ENCODE results near the gene GPC6.

GPC6 gene

GRCh38 chr13:94173312-94173854, 946.8 kb downstream of the GPC6 start:
- Histone ChIP-seq H3K23ac (ENCODE audit: low read length in 2 of 2) (no peak overlapping the region), H3K36me3 (ENCODE audit: control insufficient read depth in 1 of 2, insufficient read depth in 2 of 2, low read depth in 1 of 2, low read length in 2 of 2) (no peaks in the 10 kb centered on the region), H3K4me2 (ENCODE audit: low read length, poor library complexity, severe bottlenecking) (no peak overlapping the region), H3K4ac (ENCODE audit: low read depth in 1 of 2, low read length in 2 of 2) (peak overlapping the region in 1 of 2 experiments; percentile 56), H3K9ac (ENCODE audit: low read length) (no peak overlapping the region), H3K18ac (ENCODE audit: low read depth in 1 of 2, low read length in 2 of 2) (no peak overlapping the region), H2BK5ac (ENCODE audit: low read depth, low read length, poor library complexity, severe bottlenecking) (no peak overlapping the region), H3K27ac (ENCODE audit: low read length, poor library complexity, severe bottlenecking) (no peak overlapping the region), H3K14ac (ENCODE audit: low read length in 2 of 2) (no peak overlapping the region), H3K4me1 (ENCODE audit: control insufficient read depth, insufficient read depth, low read depth, low read length) (peaks cover 1% of the 10 kb centered on the region), H2BK15ac (ENCODE audit: low read depth, poor library complexity, severe bottlenecking) (no peak overlapping the region), H4K91ac (ENCODE audit: low read length) (no peak overlapping the region), H4K8ac (ENCODE audit: low read length) (no peak overlapping the region), H2BK12ac (ENCODE audit: low read length in 2 of 2) (peak overlapping the region in 1 of 2 experiments; percentile 23), H3K27me3 (ENCODE audit: control insufficient read depth in 1 of 2, insufficient read depth in 1 of 2, low read length in 2 of 2) (no peaks in the 10 kb centered on the region), H2BK120ac (ENCODE audit: low read depth, low read length) (no peak overlapping the region), H3K4me3 (ENCODE audit: insufficient read depth in 1 of 2, low read depth in 1 of 2, low read length in 2 of 2) (no peak overlapping the region), H2AK5ac (ENCODE audit: low read length, severe bottlenecking) (no peak overlapping the region), H3K79me1 (replicated peaks; ENCODE audit: low read length, poor library complexity, severe bottlenecking) (no peaks in the 10 kb centered on the region), H3K9me3 (ENCODE audit: control insufficient read depth, low read length) (no peaks in the 10 kb centered on the region), H2AFZ (ENCODE audit: low read depth, low read length) (no peak overlapping the region)
- WGBS, result 46% methylated on average over 2 of the region's 4 CpGs
- peak; percentile 79 for DNase-seq

GRCh38 chr13:94174009-94174408, 947.4 kb downstream of the GPC6 start:
- Histone ChIP-seq H3K79me1 (replicated peaks; ENCODE audit: low read length, poor library complexity, severe bottlenecking) (no peaks in the 10 kb centered on the region), H2AFZ (ENCODE audit: low read depth, low read length) (no peak overlapping the region), H3K18ac (ENCODE audit: low read depth in 1 of 2, low read length in 2 of 2) (no peak overlapping the region), H3K14ac (ENCODE audit: low read length in 2 of 2) (no peak overlapping the region), H3K36me3 (ENCODE audit: control insufficient read depth in 1 of 2, insufficient read depth in 2 of 2, low read depth in 1 of 2, low read length in 2 of 2) (no peaks in the 10 kb centered on the region), H3K4me2 (ENCODE audit: low read length, poor library complexity, severe bottlenecking) (no peak overlapping the region), H4K91ac (ENCODE audit: low read length) (no peak overlapping the region), H3K23ac (ENCODE audit: low read length in 2 of 2) (no peak overlapping the region), H3K27me3 (ENCODE audit: control insufficient read depth in 1 of 2, insufficient read depth in 1 of 2, low read length in 2 of 2) (no peaks in the 10 kb centered on the region), H3K4ac (ENCODE audit: low read depth in 1 of 2, low read length in 2 of 2) (no peak overlapping the region), H3K27ac (ENCODE audit: low read length, poor library complexity, severe bottlenecking) (no peak overlapping the region), H3K9ac (ENCODE audit: low read length) (no peak overlapping the region), H2BK12ac (ENCODE audit: low read length in 2 of 2) (no peak overlapping the region), H2BK5ac (ENCODE audit: low read depth, low read length, poor library complexity, severe bottlenecking) (no peak overlapping the region), H3K9me3 (ENCODE audit: control insufficient read depth, low read length) (no peaks in the 10 kb centered on the region), H2BK15ac (ENCODE audit: low read depth, poor library complexity, severe bottlenecking) (no peak overlapping the region), H3K4me3 (ENCODE audit: insufficient read depth in 1 of 2, low read depth in 1 of 2, low read length in 2 of 2) (no peak overlapping the region), H4K8ac (ENCODE audit: low read length) (no peak overlapping the region), H2AK5ac (ENCODE audit: low read length, severe bottlenecking) (no peak overlapping the region), H2BK120ac (ENCODE audit: low read depth, low read length) (no peak overlapping the region), H3K4me1 (ENCODE audit: control insufficient read depth, insufficient read depth, low read depth, low read length) (peaks cover 1% of the 10 kb centered on the region)
- no peak for DNase-seq

- Histone ChIP-seq H3K9me3 (ENCODE audit: control insufficient read depth, low read length) (no peaks in the 10 kb centered on the region), H4K91ac (ENCODE audit: low read length) (no peak overlapping the region), H3K18ac (ENCODE audit: low read depth in 1 of 2, low read length in 2 of 2) (no peak overlapping the region), H3K27ac (ENCODE audit: low read length, poor library complexity, severe bottlenecking) (no peak overlapping the region), H2BK15ac (ENCODE audit: low read depth, poor library complexity, severe bottlenecking) (no peak overlapping the region), H2BK120ac (ENCODE audit: low read depth, low read length) (no peak overlapping the region), H3K27me3 (ENCODE audit: control insufficient read depth in 1 of 2, insufficient read depth in 1 of 2, low read length in 2 of 2) (no peaks in the 10 kb centered on the region), H2AFZ (ENCODE audit: low read depth, low read length) (no peak overlapping the region), H3K14ac (ENCODE audit: low read length in 2 of 2) (no peak overlapping the region), H3K36me3 (ENCODE audit: control insufficient read depth in 1 of 2, insufficient read depth in 2 of 2, low read depth in 1 of 2, low read length in 2 of 2) (no peaks in the 10 kb centered on the region), H2BK12ac (ENCODE audit: low read length in 2 of 2) (peak overlapping the region in 1 of 2 experiments; percentile 38), H3K79me1 (replicated peaks; ENCODE audit: low read length, poor library complexity, severe bottlenecking) (no peaks in the 10 kb centered on the region), H3K4ac (ENCODE audit: low read depth in 1 of 2, low read length in 2 of 2) (no peak overlapping the region), H2AK5ac (ENCODE audit: low read length, severe bottlenecking) (no peak overlapping the region), H2BK5ac (ENCODE audit: low read depth, low read length, poor library complexity, severe bottlenecking) (no peak overlapping the region), H3K4me3 (ENCODE audit: insufficient read depth in 1 of 2, low read depth in 1 of 2, low read length in 2 of 2) (no peak overlapping the region), H3K4me2 (ENCODE audit: low read length, poor library complexity, severe bottlenecking) (no peak overlapping the region), H4K8ac (ENCODE audit: low read length) (no peak overlapping the region), H3K4me1 (ENCODE audit: control insufficient read depth, insufficient read depth, low read depth, low read length) (peaks cover 1% of the 10 kb centered on the region), H3K9ac (ENCODE audit: low read length) (no peak overlapping the region), H3K23ac (ENCODE audit: low read length in 2 of 2) (no peak overlapping the region)
- DNase-seq, result no peak
- no CpG with 5 or more reads among the region's 1 CpG for whole genome bisulfite sequencing
Observed at GRCh38 chr13:94175076-94175475, 948.5 kb downstream of the GPC6 start.

GRCh38 chr13:94176561-94176960, 950.0 kb downstream of the GPC6 start:
- H3K4me2 ChIP-seq (ENCODE audit: low read length, poor library complexity, severe bottlenecking), result no peak overlapping the region
- WGBS, result 52% methylated on average over 2 of the region's 4 CpGs
- H3K18ac ChIP-seq (ENCODE audit: low read depth in 1 of 2, low read length in 2 of 2), result no peak overlapping the region
- H3K4ac ChIP-seq (ENCODE audit: low read depth in 1 of 2, low read length in 2 of 2), result no peak overlapping the region
- no peak overlapping the region for H3K14ac ChIP-seq (ENCODE audit: low read length in 2 of 2)
- H3K27ac ChIP-seq (ENCODE audit: low read length, poor library complexity, severe bottlenecking), result no peak overlapping the region
- H2AFZ ChIP-seq (ENCODE audit: low read depth, low read length), result no peak overlapping the region
- H3K79me1 ChIP-seq (replicated peaks; ENCODE audit: low read length, poor library complexity, severe bottlenecking), result no peaks in the 10 kb centered on the region
- H2BK5ac ChIP-seq (ENCODE audit: low read depth, low read length, poor library complexity, severe bottlenecking), result no peak overlapping the region
- no peak overlapping the region for H2BK12ac ChIP-seq (ENCODE audit: low read length in 2 of 2)
- no peaks in the 10 kb centered on the region for H3K27me3 ChIP-seq (ENCODE audit: control insufficient read depth in 1 of 2, insufficient read depth in 1 of 2, low read length in 2 of 2)
- no peak overlapping the region for H2BK15ac ChIP-seq (ENCODE audit: low read depth, poor library complexity, severe bottlenecking)
- no peaks in the 10 kb centered on the region for H3K4me1 ChIP-seq (ENCODE audit: control insufficient read depth, insufficient read depth, low read depth, low read length)
- H3K36me3 ChIP-seq (ENCODE audit: control insufficient read depth in 1 of 2, insufficient read depth in 2 of 2, low read depth in 1 of 2, low read length in 2 of 2), result no peaks in the 10 kb centered on the region
- no peak overlapping the region for H2AK5ac ChIP-seq (ENCODE audit: low read length, severe bottlenecking)
- no peak overlapping the region for H3K23ac ChIP-seq (ENCODE audit: low read length in 2 of 2)
- H4K8ac ChIP-seq (ENCODE audit: low read length), result no peak overlapping the region
- H3K4me3 ChIP-seq (ENCODE audit: insufficient read depth in 1 of 2, low read depth in 1 of 2, low read length in 2 of 2), result no peak overlapping the region
- H4K91ac ChIP-seq (ENCODE audit: low read length), result no peak overlapping the region
- H3K9me3 ChIP-seq (ENCODE audit: control insufficient read depth, low read length), result no peaks in the 10 kb centered on the region
- peak; percentile 43 for DNase-seq
- no peak overlapping the region for H3K9ac ChIP-seq (ENCODE audit: low read length)
- H2BK120ac ChIP-seq (ENCODE audit: low read depth, low read length), result no peak overlapping the region

Measured in mesenchymal stem cell (in vitro differentiated cells and primary cell).